HCT116 (cell line): ENCODE results near the gene CYP24A1.

Experiments used
- CEBPB ChIP-seq: IDR thresholded peaks from 2 replicates; pipeline ENCODE4 v1.6.1; 2012; ENCODE audit warnings: low read depth
- CTCF ChIP-seq, 3 experiments: fragments of 200-600 bp in 1 of 3; sonication (generic) in 1 of 3; IDR thresholded peaks in 2 of 3; conservative IDR thresholded peaks in 1 of 3; 2 replicates each; pipeline ENCODE4 v1.5.1; 2012 to 2017; ENCODE audit warnings: low read depth in 2 of 3, low read length in 2 of 3, antibody characterized with exemption in 1 of 3, borderline replicate concordance in 1 of 3, control low read depth in 1 of 3, mild to moderate bottlenecking in 1 of 3, mixed read lengths in 1 of 3, mixed run types in 1 of 3, moderate library complexity in 1 of 3; ENCODE audit not compliant: insufficient read depth in 1 of 3
- EZH2 ChIP-seq: fragments of 200-600 bp; sonication (generic); IDR thresholded peaks from 2 replicates; pipeline ENCODE4 v1.6.1; 2017; ENCODE audit warnings: antibody characterized with exemption, mixed run types
- FOSL1 ChIP-seq: IDR thresholded peaks from 2 replicates; pipeline ENCODE4 v1.6.1; 2012; ENCODE audit warnings: low read depth
- JUND ChIP-seq: IDR thresholded peaks from 2 replicates; pipeline ENCODE4 v1.6.1; 2012
- MAX ChIP-seq: IDR thresholded peaks from 2 replicates; pipeline ENCODE4 v1.6.1; 2012
- POLR2A ChIP-seq: IDR thresholded peaks from 2 replicates; pipeline ENCODE4 v1.7.0; 2011; ENCODE audit warnings: borderline replicate concordance; ENCODE audit not compliant: insufficient read depth, insufficient read length; ENCODE audit errors: extremely low read depth
- POLR2AphosphoS5 ChIP-seq: IDR thresholded peaks from 2 replicates; pipeline ENCODE4 v1.6.1; 2011; ENCODE audit warnings: mild to moderate bottlenecking, low read depth, low read length, moderate library complexity
- RAD21 ChIP-seq: IDR thresholded peaks from 2 replicates; pipeline ENCODE4 v1.6.1; 2012; ENCODE audit warnings: low read depth, mild to moderate bottlenecking
- REST ChIP-seq: IDR thresholded peaks from 2 replicates; pipeline ENCODE4 v1.6.1; 2012; ENCODE audit warnings: low read depth
- ZNF274 ChIP-seq: fragments of 200-500 bp; sonication (Bioruptor generic); IDR thresholded peaks from 2 replicates; pipeline ENCODE4 v1.6.1; 2014; ENCODE audit warnings: mild to moderate bottlenecking, low read depth, low read length, inconsistent platforms

GRCh38 chr20:54190217-54190616 is 16.4 kb upstream of the CYP24A1 start:
- no peak for TF ChIP-seq POLR2A
- no peak for TF ChIP-seq RAD21
- TF ChIP-seq CTCF (IDR thresholded peaks at IDR 0.05 in 2 of 3, conservative IDR thresholded peaks at IDR 0.05 in 1 of 3; ENCODE audit: borderline replicate concordance in 1 of 3, insufficient read depth in 1 of 3, low read depth in 2 of 3, low read length in 2 of 3) = no peak
- no peak for TF ChIP-seq CEBPB
- TF ChIP-seq REST = no peak
- no peak for TF ChIP-seq POLR2AphosphoS5
- TF ChIP-seq ZNF274 = no peak
- no peak for TF ChIP-seq EZH2
- TF ChIP-seq FOSL1 = no peak
- TF ChIP-seq MAX = no peak
- TF ChIP-seq JUND = no peak
